Caco-2 (cell line): ENCODE measurements around the gene CDH10. TPM values are rescaled to one million over a fixed set of nuclear protein-coding genes. Genes with fewer than 3 reads are reported as not detected.

ENCODE experiments used
- BruUV-seq: library from RNA; stranded (reverse); fragments of 400-500 nt; replicated peaks from 2 replicates; lab custom pipeline; 2021; lab: Mats Ljungman, UMichigan
- CTCF ChIA-PET: fragments of 300-600 bp; sonication (Branson Sonifier 250); formaldehyde crosslinking; loops from one replicate; lab custom pipeline; 2022; ENCODE audit warnings: antibody characterized with exemption; lab: Charles Lee
- POLR2A ChIA-PET: fragments of 300-600 bp; sonication (Branson Sonifier 250); formaldehyde crosslinking; loops from one replicate; lab custom pipeline; 2022; ENCODE audit warnings: antibody characterized with exemption; lab: Charles Lee
- DNase-seq, 2 experiments: peaks; one replicate each; pipeline versions ENCODE4 v3.0.0 to v3.0.0-alpha.2; 2020 to 2022
- H3K27me3 ChIP-seq: replicated peaks from 2 replicates; pipeline ENCODE4 v1.6.0; 2011; ENCODE audit warnings: low read length; ENCODE audit not compliant: control insufficient read depth, insufficient read depth
- H3K36me3 ChIP-seq: 2 replicates; pipeline ENCODE4 v1.5.1; 2011; ENCODE audit warnings: low read length; ENCODE audit not compliant: control insufficient read depth, insufficient read depth
- H3K4me1 ChIP-seq: fragments of 250-450 bp; sonication (Bioruptor Pico); 2 replicates; pipeline ENCODE4 v1.5.1; 2020; ENCODE audit warnings: mild to moderate bottlenecking
- H3K4me3 ChIP-seq: 2 replicates; pipeline ENCODE4 v1.5.1; 2011; ENCODE audit warnings: low read depth, mild to moderate bottlenecking, control low read depth, low read length
- H3K9me3 ChIP-seq: fragments of 250-450 bp; sonication (Bioruptor Pico); 2 replicates; pipeline ENCODE4 v1.5.1; 2020; ENCODE audit warnings: mild to moderate bottlenecking, moderate library complexity
- H3K27ac Mint-ChIP-seq: one replicate; pipeline ENCODE4 v1.8.0; 2022; ENCODE audit warnings: mixed read lengths; ENCODE audit not compliant: unreplicated experiment
- H3K27me3 Mint-ChIP-seq: one replicate; pipeline ENCODE4 v1.8.0; 2022; ENCODE audit warnings: mixed read lengths; ENCODE audit not compliant: insufficient read depth, unreplicated experiment
- H3K36me3 Mint-ChIP-seq: one replicate; pipeline ENCODE4 v1.8.0; 2022; ENCODE audit warnings: mild to moderate bottlenecking, mixed read lengths; ENCODE audit not compliant: insufficient read depth, unreplicated experiment
- H3K4me1 Mint-ChIP-seq: one replicate; pipeline ENCODE4 v1.8.0; 2022; ENCODE audit warnings: low read depth, mixed read lengths; ENCODE audit not compliant: unreplicated experiment
- H3K4me3 Mint-ChIP-seq: one replicate; pipeline ENCODE4 v1.8.0; 2022; ENCODE audit warnings: mild to moderate bottlenecking, moderate library complexity, mixed read lengths; ENCODE audit not compliant: unreplicated experiment
- H3K9me3 Mint-ChIP-seq: one replicate; pipeline ENCODE4 v1.8.0; 2022; ENCODE audit warnings: mixed read lengths; ENCODE audit not compliant: unreplicated experiment
- CTCF ChIP-seq, 2 experiments: fragments of 200-600 bp in 1 of 2; IDR thresholded peaks; 1 replicate in 1 of 2; 2 replicates in 1 of 2; pipeline versions ENCODE4 v1.5.1 to v1.8.0; 2011 to 2022; ENCODE audit warnings: antibody characterized with exemption in 1 of 2, control low read depth in 1 of 2, inconsistent platforms in 1 of 2, low read depth in 1 of 2, low read length in 1 of 2, mild to moderate bottlenecking in 1 of 2, moderate library complexity in 1 of 2; ENCODE audit not compliant: insufficient read depth in 1 of 2, severe bottlenecking in 1 of 2, unreplicated experiment in 1 of 2
- intact Hi-C: fragments of 100-400 bp; cut with micrococcal nuclease; formaldehyde crosslinking; loops from one replicate; pipeline ENCODE4 v1.10.0; 2022; ENCODE audit not compliant: unreplicated experiment
- total RNA-seq: library from RNA; stranded (reverse); gene quantifications from 2 replicates; pipeline ENCODE4 v1.2.3, GENCODE V29; 2022

Gene CDH10
- total RNA-seq, 1 experiment from 2014 or later = not detected

DNA sequence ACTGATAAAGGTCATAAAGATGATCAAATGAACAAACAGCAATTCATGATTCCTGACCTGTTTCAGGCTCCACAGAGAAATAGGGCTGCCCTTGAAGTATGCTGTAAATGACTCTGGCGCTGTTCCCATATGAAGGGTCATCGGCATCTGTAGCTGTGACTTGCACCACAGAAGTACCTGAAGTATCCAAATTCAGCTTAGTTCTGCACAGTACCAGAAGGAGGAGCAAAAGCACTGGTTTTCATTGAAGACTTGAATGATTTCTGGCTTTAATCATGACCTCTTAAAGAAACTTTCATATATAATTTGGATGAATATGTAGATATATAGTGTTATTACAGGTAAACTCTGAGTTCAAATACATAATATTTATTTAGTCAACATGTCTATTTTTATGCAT lies 109.1 kb downstream of the CDH10 start:
- CTCF ChIA-PET = no interaction called here
- TF ChIP-seq CTCF (IDR thresholded peaks at IDR 0.05; ENCODE audit: insufficient read depth in 1 of 2, low read depth in 1 of 2, low read length in 1 of 2, severe bottlenecking in 1 of 2, unreplicated experiment in 1 of 2) = no peak
- H3K4me3 Mint-ChIP-seq = no peak overlapping the region
- H3K4me1 Mint-ChIP-seq = no peaks in the 10 kb centered on the region
- H3K27me3 ChIP-seq = no peaks in the 10 kb centered on the region
- H3K4me1 ChIP-seq = no peaks in the 10 kb centered on the region
- H3K36me3 ChIP-seq = no peaks in the 10 kb centered on the region
- intact Hi-C loops = no loop called here
- DNase-seq = no peak
- H3K36me3 Mint-ChIP-seq = no peaks in the 10 kb centered on the region
- H3K9me3 ChIP-seq = no peaks in the 10 kb centered on the region
- H3K27me3 Mint-ChIP-seq = no peaks in the 10 kb centered on the region
- no peaks in the 10 kb centered on the region for H3K9me3 Mint-ChIP-seq
- no peak overlapping the region for H3K27ac Mint-ChIP-seq
- POLR2A ChIA-PET = no interaction called here
- BruUV-seq = no TSS peak
- H3K4me3 ChIP-seq = no peak overlapping the region

DNA sequence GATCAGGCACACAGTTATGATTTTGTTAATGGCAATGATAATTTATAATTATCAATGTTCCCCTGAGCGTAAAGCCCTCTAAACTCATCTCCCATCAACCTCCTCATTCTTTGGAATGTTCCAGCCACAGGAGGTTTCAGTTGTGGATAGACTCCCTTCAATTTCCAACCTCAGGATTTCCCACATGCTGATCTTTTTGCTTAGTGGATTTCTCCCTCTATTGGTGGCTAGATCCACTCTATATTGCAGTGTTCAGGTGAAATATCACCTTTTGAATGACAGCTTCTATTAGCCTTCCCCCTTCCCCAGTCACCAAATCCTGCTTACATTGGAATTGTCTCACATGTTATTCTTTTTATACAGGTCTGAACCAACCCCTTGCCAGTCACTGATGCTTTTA lies 113.9 kb downstream of the CDH10 start:
- CTCF ChIA-PET = no interaction called here

DNA sequence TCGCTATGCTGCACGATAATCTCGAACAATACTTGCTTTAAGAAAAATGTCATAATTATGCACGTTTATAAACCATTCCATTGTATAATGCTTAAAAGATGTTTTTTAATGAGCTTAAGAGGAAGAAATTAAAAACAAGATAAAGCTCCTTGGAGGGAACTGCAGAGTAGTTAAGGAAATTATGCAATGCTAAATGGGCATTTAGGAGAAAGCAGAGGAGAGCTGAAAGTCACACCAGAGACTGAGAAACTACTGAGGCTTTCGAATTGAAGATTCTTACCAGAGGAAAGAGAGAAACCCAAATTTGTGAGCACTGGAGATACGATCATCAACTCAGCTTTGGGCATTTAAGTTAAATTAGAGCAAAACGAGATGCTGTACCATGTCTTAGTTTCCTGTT lies 119.4 kb downstream of the CDH10 start:
- intact Hi-C loops = no loop called here
- BruUV-seq = no TSS peak
- Mint-ChIP-seq H3K4me1 (no peaks in the 10 kb centered on the region), H3K36me3 (no peaks in the 10 kb centered on the region), H3K4me3 (no peak overlapping the region), H3K27ac (no peak overlapping the region), H3K9me3 (no peaks in the 10 kb centered on the region), H3K27me3 (peaks cover 3% of the 10 kb centered on the region)
- no peaks in the 10 kb centered on the region for H3K27me3 ChIP-seq
- no peak overlapping the region for H3K4me3 ChIP-seq
- no peak for TF ChIP-seq CTCF (IDR thresholded peaks at IDR 0.05; ENCODE audit: insufficient read depth in 1 of 2, low read depth in 1 of 2, low read length in 1 of 2, severe bottlenecking in 1 of 2, unreplicated experiment in 1 of 2)
- ChIA-PET POLR2A (no interaction called here), CTCF (no interaction called here)
- DNase-seq = no peak
- no peaks in the 10 kb centered on the region for H3K4me1 ChIP-seq
- no peaks in the 10 kb centered on the region for H3K36me3 ChIP-seq
- no peaks in the 10 kb centered on the region for H3K9me3 ChIP-seq

More for the DNA sequence above, 113.9 kb downstream of the CDH10 start:
- H3K9me3 ChIP-seq = no peaks in the 10 kb centered on the region
- BruUV-seq = no TSS peak
- intact Hi-C loops = loop anchor here (1.0 kb wide), 2 partner anchors 86 to 298 kb away; no protein-coding TSS in a partner anchor
- no peak for DNase-seq
- H3K4me3 Mint-ChIP-seq = no peak overlapping the region
- no peaks in the 10 kb centered on the region for H3K36me3 ChIP-seq
- no peak overlapping the region for H3K4me3 ChIP-seq
- H3K27me3 ChIP-seq = no peaks in the 10 kb centered on the region
- no peaks in the 10 kb centered on the region for H3K4me1 ChIP-seq
- H3K4me1 Mint-ChIP-seq = no peaks in the 10 kb centered on the region
- H3K27me3 Mint-ChIP-seq = no peaks in the 10 kb centered on the region
- no peak for TF ChIP-seq CTCF (IDR thresholded peaks at IDR 0.05; ENCODE audit: insufficient read depth in 1 of 2, low read depth in 1 of 2, low read length in 1 of 2, severe bottlenecking in 1 of 2, unreplicated experiment in 1 of 2)
- no peaks in the 10 kb centered on the region for H3K36me3 Mint-ChIP-seq
- no peak overlapping the region for H3K27ac Mint-ChIP-seq
- POLR2A ChIA-PET = no interaction called here
- no peaks in the 10 kb centered on the region for H3K9me3 Mint-ChIP-seq
